Panc1 (cell line): ENCODE measurements around the gene DNM3.

ENCODE experiments used
- POLR2AphosphoS5 ChIP-seq: IDR thresholded peaks from 2 replicates; pipeline ENCODE4 v1.6.1; 2012; ENCODE audit warnings: mild to moderate bottlenecking, low read depth, low read length, moderate library complexity
- REST ChIP-seq, 2 experiments: IDR thresholded peaks; 2 replicates each; pipeline ENCODE4 v1.6.1; 2011 to 2012; ENCODE audit warnings: low read depth in 2 of 2, control low read depth in 1 of 2, low read length in 1 of 2, mild to moderate bottlenecking in 1 of 2, moderate library complexity in 1 of 2; ENCODE audit not compliant: insufficient read depth in 1 of 2

GRCh38 chr1:172269644-172270043, 428.3 kb downstream of the DNM3 start:
- TF ChIP-seq POLR2AphosphoS5 = no peak
- TF ChIP-seq REST (IDR thresholded peaks at IDR 0.05; ENCODE audit: insufficient read depth in 1 of 2, low read depth in 2 of 2, low read length in 1 of 2) = no peak
